CD14-positive monocyte (primary cell): ENCODE data around the gene RSRC1. TPM values are rescaled to one million over a fixed set of nuclear protein-coding genes. Genes with fewer than 3 reads are reported as not detected.

ENCODE experiments used
- DNase-seq, 3 donors: peaks; one replicate each; pipeline ENCODE4 v3.0.0-alpha.2; 2011 to 2022
- H2AFZ ChIP-seq: 2 replicates; pipeline ENCODE4 v1.6.0; 2012; ENCODE audit warnings: mild to moderate bottlenecking, low read depth, low read length, inconsistent platforms; ENCODE audit not compliant: insufficient read depth, poor library complexity, severe bottlenecking
- H3K27ac ChIP-seq, 2 donors: 1 replicate in 1 of 2; 2 replicates in 1 of 2; pipeline ENCODE4 v1.5.1; 2012 to 2013; ENCODE audit warnings: low read length in 2 of 2, control low read depth in 1 of 2, inconsistent platforms in 1 of 2, low read depth in 1 of 2, mild to moderate bottlenecking in 1 of 2
- H3K27me3 ChIP-seq, 2 donors: one replicate each; pipeline versions ENCODE4 v1.6.0 to v1.6.1; 2011 to 2013; ENCODE audit warnings: low read length in 2 of 2; ENCODE audit not compliant: control insufficient read depth in 2 of 2, insufficient read depth in 2 of 2
- H3K36me3 ChIP-seq, 2 donors: replicated peaks in 1 of 2; 1 replicate in 1 of 2; 2 replicates in 1 of 2; pipeline versions ENCODE4 v1.5.1 to v1.6.1; 2012 to 2013; ENCODE audit warnings: low read length in 2 of 2, control low read depth in 1 of 2, inconsistent platforms in 1 of 2, mild to moderate bottlenecking in 1 of 2; ENCODE audit not compliant: insufficient read depth in 2 of 2, control insufficient read depth in 1 of 2
- H3K4me1 ChIP-seq, 2 donors: 1 replicate in 1 of 2; 2 replicates in 1 of 2; pipeline versions ENCODE4 v1.5.1 to v1.6.1; 2012 to 2013; ENCODE audit warnings: low read length in 2 of 2, control low read depth in 1 of 2, inconsistent platforms in 1 of 2, mild to moderate bottlenecking in 1 of 2, moderate library complexity in 1 of 2; ENCODE audit not compliant: insufficient read depth in 2 of 2, control insufficient read depth in 1 of 2
- H3K4me2 ChIP-seq: replicated peaks from 2 replicates; pipeline ENCODE3; 2012; ENCODE audit warnings: low read length, moderate library complexity, mild to moderate bottlenecking; ENCODE audit not compliant: poor library complexity, severe bottlenecking; ENCODE audit errors: extremely low read depth
- H3K4me3 ChIP-seq, 3 experiments: fragments of 200-600 bp in 1 of 3; sonication (generic) in 1 of 3; replicated peaks in 1 of 3; 1 replicate in 2 of 3; 2 replicates in 1 of 3; pipeline ENCODE4 v1.5.1; 2011 to 2013; ENCODE audit warnings: low read length in 3 of 3, mild to moderate bottlenecking in 3 of 3, control low read depth in 2 of 3, low read depth in 2 of 3, inconsistent platforms in 1 of 3, moderate library complexity in 1 of 3
- H3K79me2 ChIP-seq: 2 replicates; pipeline ENCODE4 v1.6.0; 2012; ENCODE audit warnings: mild to moderate bottlenecking, control low read depth, inconsistent platforms, low read length, moderate library complexity; ENCODE audit not compliant: insufficient read depth
- H3K9ac ChIP-seq: 2 replicates; pipeline ENCODE4 v1.6.0; 2017; ENCODE audit warnings: low read length, mild to moderate bottlenecking; ENCODE audit not compliant: insufficient read depth, poor library complexity, severe bottlenecking
- H3K9me3 ChIP-seq, 2 donors: replicated peaks in 1 of 2; 1 replicate in 1 of 2; 2 replicates in 1 of 2; pipeline versions ENCODE4 v1.5.1 to v1.6.1; 2012 to 2013; ENCODE audit warnings: low read length in 2 of 2, control low read depth in 1 of 2; ENCODE audit not compliant: control insufficient read depth in 1 of 2, insufficient read depth in 1 of 2
- H4K20me1 ChIP-seq: 2 replicates; pipeline ENCODE4 v1.6.0; 2012; ENCODE audit warnings: mild to moderate bottlenecking, low read length, control low read depth, moderate library complexity; ENCODE audit not compliant: insufficient read depth
- H3K27ac Mint-ChIP-seq, 7 donors: one replicate each; pipeline ENCODE4 v1.8.0; 2020; ENCODE audit warnings: mild to moderate bottlenecking in 7 of 7, mixed read lengths in 7 of 7, moderate library complexity in 6 of 7, inconsistent platforms in 2 of 7
- H3K27me3 Mint-ChIP-seq, 3 donors: one replicate each; pipeline ENCODE4 v1.8.0; 2021 to 2022; ENCODE audit warnings: low read depth in 3 of 3, mild to moderate bottlenecking in 3 of 3, mixed read lengths in 3 of 3, moderate library complexity in 3 of 3, inconsistent platforms in 1 of 3
- H3K36me3 Mint-ChIP-seq, 2 donors: one replicate each; pipeline ENCODE4 v1.8.0; 2020; ENCODE audit warnings: mixed read lengths in 2 of 2, inconsistent platforms in 1 of 2, mild to moderate bottlenecking in 1 of 2
- H3K4me1 Mint-ChIP-seq: one replicate; pipeline ENCODE4 v1.8.0; 2020; ENCODE audit warnings: mild to moderate bottlenecking, mixed read lengths
- H3K4me3 Mint-ChIP-seq, 2 donors: one replicate each; pipeline ENCODE4 v1.8.0; 2020; ENCODE audit warnings: mild to moderate bottlenecking in 2 of 2, mixed read lengths in 2 of 2, moderate library complexity in 1 of 2
- H3K9me3 Mint-ChIP-seq, 7 donors: one replicate each; pipeline ENCODE4 v1.8.0; 2020 to 2022; ENCODE audit warnings: mixed read lengths in 7 of 7, mild to moderate bottlenecking in 6 of 7, moderate library complexity in 6 of 7, inconsistent platforms in 2 of 7
- CTCF ChIP-seq: fragments of 200-600 bp; IDR thresholded peaks from one replicate; pipeline ENCODE4 v1.8.0; 2022; ENCODE audit warnings: antibody characterized with exemption, mild to moderate bottlenecking
- WGBS: methylation state at CpG from one replicate; pipeline ENCODE4 v1.1.5; 2013; ENCODE audit warnings: missing lambda C conversion rate; ENCODE audit not compliant: insufficient coverage; 5-methylcytosine and 5-hydroxymethylcytosine counted together
- intact Hi-C, 2 donors: fragments of 100-400 bp; cut with micrococcal nuclease; formaldehyde crosslinking; loops; one replicate each; pipeline versions ENCODE4 v1.15.0 to v1.15.1; 2023
- polyA plus RNA-seq, 3 donors: library from polyadenylated mRNA; depleted of rRNA in 1 of 3; unstranded in 2 of 3; stranded (reverse) in 1 of 3; fragments of 300-500 nt in 2 of 3; fragments of >200 nt in 1 of 3; fragmentation: Illumina TruSeq in 2 of 3; gene quantifications; 1 replicate in 2 of 3; 2 replicates in 1 of 3; pipeline ENCODE4 v1.2.3, GENCODE V29; 2012 to 2021

RSRC1 gene
- polyA plus RNA-seq, 3 donors: 6.6 to 31.7 (median 15.1) TPM

GRCh38 chr3:158220575-158220974, 110.7 kb downstream of the RSRC1 start:
- H3K9me3 ChIP-seq: no peaks in the 10 kb centered on the region
- H3K36me3 ChIP-seq: peaks cover 0 to 7% of the 10 kb centered on the region in 2 donors
- H3K4me2 ChIP-seq: no peak overlapping the region
- Mint-ChIP-seq H3K27me3 (peaks cover 0 to 3% (median 0%) of the 10 kb centered on the region in 3 donors), H3K4me1 (peaks cover 7% of the 10 kb centered on the region), H3K9me3 (peaks cover 0 to 2% (median 0%) of the 10 kb centered on the region in 7 donors), H3K27ac (no peak overlapping the region), H3K36me3 (peaks cover 8 to 9% of the 10 kb centered on the region in 2 donors), H3K4me3 (no peak overlapping the region)
- no peak overlapping the region for H3K4me3 ChIP-seq
- no peak for TF ChIP-seq CTCF
- no peak overlapping the region for H3K27ac ChIP-seq
- H3K27me3 ChIP-seq: no peaks in the 10 kb centered on the region
- no peaks in the 10 kb centered on the region for H3K4me1 ChIP-seq
- no peak overlapping the region for H2AFZ ChIP-seq
- intact Hi-C loops: no loop called here
- no peaks in the 10 kb centered on the region for H3K79me2 ChIP-seq
- H3K9ac ChIP-seq: no peak overlapping the region
- no peaks in the 10 kb centered on the region for H4K20me1 ChIP-seq
- DNase-seq: no peak

- DNase-seq: no peak
- no peaks in the 10 kb centered on the region for H3K9me3 ChIP-seq
- no peak overlapping the region for H3K27ac ChIP-seq
- H3K4me1 ChIP-seq: no peaks in the 10 kb centered on the region
- H3K4me3 Mint-ChIP-seq: no peak overlapping the region
- no peak for TF ChIP-seq CTCF
- peaks cover 8% of the 10 kb centered on the region in 2 donors for H3K36me3 Mint-ChIP-seq
- H3K27me3 ChIP-seq: no peaks in the 10 kb centered on the region
- H3K27me3 Mint-ChIP-seq: peaks cover 0 to 3% (median 0%) of the 10 kb centered on the region in 3 donors
- no peak overlapping the region for H2AFZ ChIP-seq
- H3K4me1 Mint-ChIP-seq: peaks cover 8% of the 10 kb centered on the region
- no peaks in the 10 kb centered on the region for H3K79me2 ChIP-seq
- no peak overlapping the region for H3K27ac Mint-ChIP-seq
- H4K20me1 ChIP-seq: no peaks in the 10 kb centered on the region
- H3K36me3 ChIP-seq: peaks cover 0 to 7% of the 10 kb centered on the region in 2 donors
- peaks cover 0 to 2% (median 0%) of the 10 kb centered on the region in 7 donors for H3K9me3 Mint-ChIP-seq
- intact Hi-C loops: no loop called here
- H3K4me2 ChIP-seq: no peak overlapping the region
- no peak overlapping the region for H3K4me3 ChIP-seq
- no CpG with 5 or more reads among the region's 2 CpGs for WGBS
- no peak overlapping the region for H3K9ac ChIP-seq
These were observed 111.5 kb downstream of the RSRC1 start for GRCh38 chr3:158221426-158221825.
